Panc1 (cell line): ENCODE data around the gene TRIM68. TPM values are rescaled to one million over a fixed set of nuclear protein-coding genes. Genes with fewer than 3 reads are reported as not detected.

Source experiments
- ATAC-seq: fragments of 200-7000 bp; cut with Tn5 transposase; 2 replicates; pipeline ENCODE4 v1.9.1; 2020; ENCODE audit warnings: mild to moderate bottlenecking, moderate library complexity
- BruUV-seq: library from RNA; stranded (reverse); fragments of 400-500 nt; replicated peaks from 2 replicates; lab custom pipeline; 2021; lab: Mats Ljungman, UMichigan
- CTCF ChIA-PET: fragments of 300-600 bp; sonication (Branson Sonifier 250); formaldehyde crosslinking; loops from one replicate; lab custom pipeline; 2022; ENCODE audit warnings: antibody characterized with exemption; lab: Charles Lee
- POLR2A ChIA-PET: fragments of 300-600 bp; sonication (Branson Sonifier 250); formaldehyde crosslinking; loops from one replicate; lab custom pipeline; 2022; ENCODE audit warnings: antibody characterized with exemption; lab: Charles Lee
- DNase-seq: peaks from one replicate; pipeline ENCODE4 v3.0.0-alpha.2; 2010; ENCODE audit warnings: low read depth, low spot score
- H3K27ac ChIP-seq: 2 replicates; pipeline ENCODE4 v1.5.1; 2011; ENCODE audit warnings: mild to moderate bottlenecking, low read length, inconsistent platforms
- H3K27me3 ChIP-seq: fragments of 200-500 bp; sonication (Bioruptor generic); 2 replicates; pipeline ENCODE4 v1.6.0; 2014; ENCODE audit warnings: low read length, inconsistent platforms; ENCODE audit not compliant: control insufficient read depth, insufficient read depth
- H3K36me3 ChIP-seq: fragments of 200-500 bp; sonication (Bioruptor generic); 2 replicates; pipeline ENCODE4 v1.5.1; 2014; ENCODE audit warnings: inconsistent platforms, mild to moderate bottlenecking, low read length, moderate library complexity; ENCODE audit not compliant: control insufficient read depth, insufficient read depth
- H3K4me1 ChIP-seq: 2 replicates; pipeline ENCODE4 v1.5.1; 2011; ENCODE audit warnings: inconsistent platforms, mild to moderate bottlenecking, low read length, moderate library complexity; ENCODE audit not compliant: control insufficient read depth, insufficient read depth
- H3K4me3 ChIP-seq, 2 experiments: 2 replicates each; pipeline ENCODE4 v1.5.1; 2011 to 2012; ENCODE audit warnings: low read depth in 2 of 2, low read length in 2 of 2, mild to moderate bottlenecking in 2 of 2, inconsistent platforms in 1 of 2, moderate library complexity in 1 of 2
- H3K9me3 ChIP-seq: fragments of 200-500 bp; sonication (Bioruptor generic); 2 replicates; pipeline ENCODE4 v1.5.1; 2014; ENCODE audit warnings: low read depth, mild to moderate bottlenecking, inconsistent platforms, low read length, moderate library complexity; ENCODE audit not compliant: control insufficient read depth, insufficient read depth
- CTCF ChIP-seq: fragments of 450-650 bp; IDR thresholded peaks from 2 replicates; pipeline ENCODE4 v1.5.1; 2017; ENCODE audit warnings: mild to moderate bottlenecking
- POLR2AphosphoS5 ChIP-seq: IDR thresholded peaks from 2 replicates; pipeline ENCODE4 v1.6.1; 2012; ENCODE audit warnings: mild to moderate bottlenecking, low read depth, low read length, moderate library complexity
- REST ChIP-seq, 2 experiments: IDR thresholded peaks; 2 replicates each; pipeline ENCODE4 v1.6.1; 2011 to 2012; ENCODE audit warnings: low read depth in 2 of 2, control low read depth in 1 of 2, low read length in 1 of 2, mild to moderate bottlenecking in 1 of 2, moderate library complexity in 1 of 2; ENCODE audit not compliant: insufficient read depth in 1 of 2
- SIN3A ChIP-seq: IDR thresholded peaks from 2 replicates; pipeline ENCODE4 v1.6.1; 2012; ENCODE audit warnings: low read depth, mild to moderate bottlenecking, low read length, moderate library complexity, borderline replicate concordance; ENCODE audit not compliant: insufficient read depth
- TCF7L2 ChIP-seq: IDR thresholded peaks from 2 replicates; pipeline ENCODE4 v1.6.1; 2011; ENCODE audit warnings: mild to moderate bottlenecking, low read depth, low read length, inconsistent platforms
- in situ Hi-C: cut with HindIII; loops from 2 replicates; pipeline ENCODE4 v1.10.0; 2016; ENCODE audit warnings: low sequenced_read_pairs, low pct_unique_long_range_greater_than_20kb
- intact Hi-C: fragments of 100-400 bp; cut with micrococcal nuclease; formaldehyde crosslinking; loops from one replicate; pipeline ENCODE4 v1.10.0; 2022; ENCODE audit not compliant: unreplicated experiment
- total RNA-seq: library from RNA; stranded (reverse); gene quantifications from one replicate; pipeline ENCODE4 v1.2.1, GENCODE V29; 2021; ENCODE audit not compliant: unreplicated experiment

The TRIM68 gene
- total RNA-seq, 1 experiment from 2014 or later = 18.5 TPM

GRCh38 chr11:4581443-4581842, 26.6 kb downstream of the TRIM68 start, which contains the start of gene OR52I2:
OR52I2 (plus strand) TSS chr11:4581743.
- no peak within 1 kb of the TSS for H3K4me3 ChIP-seq
- TF ChIP-seq POLR2AphosphoS5 = no peak
- no peak for TF ChIP-seq TCF7L2
- TF ChIP-seq CTCF = no peak
- TF ChIP-seq SIN3A = no peak
- TF ChIP-seq REST (IDR thresholded peaks at IDR 0.05; ENCODE audit: insufficient read depth in 1 of 2, low read depth in 2 of 2, low read length in 1 of 2) = no peak
- in situ Hi-C loops = no loop called here
- no peaks in the 10 kb centered on the region for H3K4me1 ChIP-seq
- ChIA-PET CTCF (no interaction called here), POLR2A (no interaction called here)
- DNase-seq (no peak), ATAC-seq (no peak)
- intact Hi-C loops = no loop called here
- BruUV-seq = no TSS peak
- H3K27me3 ChIP-seq = peaks cover 37% of the 10 kb centered on the region
- H3K36me3 ChIP-seq = no peaks in the 10 kb centered on the region
- H3K9me3 ChIP-seq = no peaks in the 10 kb centered on the region
- no peak within 1 kb of the TSS for H3K27ac ChIP-seq

- Histone ChIP-seq H3K27ac (no peak overlapping the region), H3K4me1 (no peaks in the 10 kb centered on the region), H3K9me3 (no peaks in the 10 kb centered on the region), H3K36me3 (no peaks in the 10 kb centered on the region), H3K4me3 (no peak overlapping the region), H3K27me3 (peaks cover 33% of the 10 kb centered on the region)
- BruUV-seq = no TSS peak
- TF ChIP-seq TCF7L2 = no peak
- TF ChIP-seq SIN3A = no peak
- no peak for TF ChIP-seq CTCF
- TF ChIP-seq REST (IDR thresholded peaks at IDR 0.05; ENCODE audit: insufficient read depth in 1 of 2, low read depth in 2 of 2, low read length in 1 of 2) = no peak
- TF ChIP-seq POLR2AphosphoS5 = no peak
- POLR2A ChIA-PET = no interaction called here
- DNase-seq (no peak), ATAC-seq (no peak)
- CTCF ChIA-PET = no interaction called here
- in situ Hi-C loops (no loop called here), intact Hi-C loops (no loop called here)
Observed at GRCh38 chr11:4580124-4580523, 27.9 kb downstream of the TRIM68 start.
